ENCODE measurements around the gene RTL9. TPM values are rescaled to one million over a fixed set of nuclear protein-coding genes. Genes with fewer than 3 reads are reported as not detected.

The RTL9 gene
- total RNA-seq, 1 donor from 2014 or later: 0.91 TPM

DNA sequence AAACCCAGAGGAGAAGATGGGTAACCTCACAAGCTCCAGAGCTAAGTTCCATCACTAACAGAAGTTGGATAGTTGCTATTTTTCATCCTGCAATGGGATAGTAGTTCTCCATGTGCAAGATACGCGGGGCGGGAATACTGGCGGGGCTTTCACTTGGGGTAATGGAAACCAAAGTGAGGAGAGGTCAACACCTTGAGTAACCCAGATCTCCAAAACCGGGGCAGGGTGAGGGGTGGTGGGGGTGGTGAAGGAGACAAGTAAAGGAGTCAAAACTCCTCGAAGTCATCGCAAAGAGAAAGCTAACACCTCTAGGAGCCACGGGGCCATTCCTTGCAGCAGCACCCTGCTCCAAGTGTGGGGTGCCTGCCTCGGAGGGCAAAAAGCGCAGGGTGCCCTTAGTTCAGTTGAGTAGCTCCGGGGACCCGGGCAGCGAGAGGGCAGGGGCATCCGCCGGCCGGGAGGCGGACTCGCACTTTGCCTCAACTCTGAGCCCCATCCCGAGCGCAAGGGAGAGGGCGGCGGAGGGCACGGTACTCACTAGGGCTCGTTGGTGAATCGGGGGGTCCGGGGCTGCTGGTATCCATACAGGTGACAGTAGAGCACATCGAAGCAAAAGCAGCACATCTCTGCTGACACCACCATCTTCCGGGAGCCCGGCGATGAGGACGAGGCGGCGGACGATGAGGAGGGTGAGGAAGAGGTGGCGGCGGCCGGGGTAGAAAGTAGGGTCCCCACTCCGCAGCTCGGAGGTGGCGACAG, 41.4 kb upstream of the RTL9 start:
- Histone ChIP-seq H3K79me2 (ENCODE audit: insufficient read depth, low read length) (peaks cover 54% of the 10 kb centered on the region), H3K4me3 (ENCODE audit: insufficient read depth, low read depth, low read length) (peak overlapping the region; percentile 72), H3K27ac (ENCODE audit: low read depth, low read length) (peak overlapping the region; percentile 85), H3K36me3 (ENCODE audit: insufficient read depth, low read length) (no peaks in the 10 kb centered on the region), H3K27me3 (ENCODE audit: insufficient read depth, low read length) (no peaks in the 10 kb centered on the region), H3K9me3 (ENCODE audit: insufficient read depth, low read depth, low read length) (no peaks in the 10 kb centered on the region), H2AFZ (ENCODE audit: low read depth, low read length) (peak overlapping the region; percentile 56), H3K9ac (ENCODE audit: low read length) (peak overlapping the region; percentile 97), H3K4me2 (ENCODE audit: low read length) (peak overlapping the region; percentile 88), H4K20me1 (ENCODE audit: insufficient read depth, low read length) (peaks cover 40% of the 10 kb centered on the region), H3K4me1 (ENCODE audit: insufficient read depth, low read length) (no peaks in the 10 kb centered on the region)
- peak overlapping the region; percentile 89 for H3K27ac Mint-ChIP-seq (ENCODE audit: unreplicated experiment)
- H3K9me3 Mint-ChIP-seq (ENCODE audit: unreplicated experiment): no peaks in the 10 kb centered on the region
- peak overlapping the region; percentile 95 for H3K4me3 Mint-ChIP-seq (ENCODE audit: unreplicated experiment)
- no peak for FAIRE-seq
- H3K36me3 Mint-ChIP-seq (ENCODE audit: low read depth, unreplicated experiment): no peaks in the 10 kb centered on the region
- TF ChIP-seq EZH2 (IDR thresholded peaks at IDR 0.05; ENCODE audit: insufficient read depth, low read length) (no peak), CTCF (IDR thresholded peaks at IDR 0.05; ENCODE audit: insufficient read depth, low read depth, low read length) (no peak)
- DNase-seq (ENCODE audit: low read depth): no peak
- no peaks in the 10 kb centered on the region for H3K27me3 Mint-ChIP-seq (ENCODE audit: low read depth, unreplicated experiment)
- peaks cover 6% of the 10 kb centered on the region for H3K4me1 Mint-ChIP-seq (ENCODE audit: low read depth, unreplicated experiment)

DNA sequence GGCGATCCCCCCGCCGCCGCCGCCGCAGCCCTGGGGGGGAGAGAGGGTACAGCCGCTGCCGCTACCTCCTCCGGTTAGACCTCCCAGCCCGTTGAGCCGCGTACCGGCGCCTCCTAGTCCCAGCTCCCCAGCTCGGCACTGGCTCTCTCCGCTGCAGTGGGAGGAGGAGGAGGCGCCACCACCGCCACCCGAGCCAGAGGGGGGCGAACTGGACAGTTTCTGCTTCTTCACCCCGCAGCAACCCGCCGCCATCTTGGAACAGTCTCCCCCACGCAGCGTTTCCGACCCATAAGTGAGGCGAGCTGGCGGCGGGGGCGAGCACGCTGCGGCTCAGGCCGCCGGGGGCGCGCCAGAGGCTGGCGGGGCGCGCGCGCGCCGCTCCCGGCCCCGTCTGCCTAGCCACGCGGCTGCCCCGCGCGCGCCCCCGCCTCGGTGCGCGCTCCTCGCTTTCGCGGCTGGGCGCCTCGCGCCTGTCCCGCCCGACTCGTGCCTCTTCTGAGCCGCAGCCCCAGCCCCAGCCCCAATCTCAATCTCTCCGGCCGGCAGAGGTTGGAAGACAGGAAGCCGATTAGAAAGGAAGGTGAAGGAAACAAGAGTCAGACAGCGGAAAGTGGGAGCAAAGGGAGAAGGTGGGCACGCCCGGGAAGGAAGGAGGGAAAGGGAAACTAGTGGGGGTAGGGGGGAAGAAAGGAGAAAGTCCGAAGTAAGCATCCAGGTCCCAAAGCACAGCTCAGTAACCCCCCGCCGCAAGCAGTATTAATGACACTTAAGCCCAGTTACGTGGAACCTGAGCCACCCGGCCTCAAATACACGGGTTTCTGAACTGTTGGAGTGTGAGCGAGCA, 40.6 kb upstream of the RTL9 start, which contains the start of gene AMMECR1:
AMMECR1 (minus strand) TSS at position 266 of the 844 bp plus-strand sequence; CDS start at position 252, 14 bp downstream.
- Histone ChIP-seq H3K4me3 (ENCODE audit: insufficient read depth, low read depth, low read length) (peak within 1 kb of the TSS; percentile 76), H3K9me3 (ENCODE audit: insufficient read depth, low read depth, low read length) (no peaks in the 10 kb centered on the region), H3K27me3 (ENCODE audit: insufficient read depth, low read length) (no peaks in the 10 kb centered on the region), H3K79me2 (ENCODE audit: insufficient read depth, low read length) (peaks cover 46% of the 10 kb centered on the region), H3K4me2 (ENCODE audit: low read length) (peak within 1 kb of the TSS; percentile 97), H3K4me1 (ENCODE audit: insufficient read depth, low read length) (no peaks in the 10 kb centered on the region), H3K36me3 (ENCODE audit: insufficient read depth, low read length) (no peaks in the 10 kb centered on the region), H2AFZ (ENCODE audit: low read depth, low read length) (peak within 1 kb of the TSS; percentile 86), H4K20me1 (ENCODE audit: insufficient read depth, low read length) (peaks cover 36% of the 10 kb centered on the region), H3K9ac (ENCODE audit: low read length) (peak within 1 kb of the TSS; percentile 97), H3K27ac (ENCODE audit: low read depth, low read length) (peak within 1 kb of the TSS; percentile 85)
- H3K9me3 Mint-ChIP-seq (ENCODE audit: unreplicated experiment): no peaks in the 10 kb centered on the region
- H3K4me3 Mint-ChIP-seq (ENCODE audit: unreplicated experiment): peak within 1 kb of the TSS; percentile 95
- DNase-seq (ENCODE audit: low read depth): peak; percentile 65
- peaks cover 2% of the 10 kb centered on the region for H3K4me1 Mint-ChIP-seq (ENCODE audit: low read depth, unreplicated experiment)
- no peaks in the 10 kb centered on the region for H3K36me3 Mint-ChIP-seq (ENCODE audit: low read depth, unreplicated experiment)
- H3K27me3 Mint-ChIP-seq (ENCODE audit: low read depth, unreplicated experiment): no peaks in the 10 kb centered on the region
- peak within 1 kb of the TSS; percentile 98 for H3K27ac Mint-ChIP-seq (ENCODE audit: unreplicated experiment)
- no peak for FAIRE-seq
- TF ChIP-seq CTCF (IDR thresholded peaks at IDR 0.05; ENCODE audit: insufficient read depth, low read depth, low read length) (no peak), EZH2 (IDR thresholded peaks at IDR 0.05; ENCODE audit: insufficient read depth, low read length) (no peak)
